Tibial nerve (tissue), 3 donors: ENCODE results near the gene TBRG1.

Experiments used
- CTCF ChIP-seq, 5 experiments: fragments of 200-600 bp in 3 of 5; fragments of 450-650 bp in 2 of 5; sonication (generic) in 3 of 5; IDR thresholded peaks; one replicate each; pipeline ENCODE4 v1.5.1; 2016 to 2019; ENCODE audit warnings: antibody characterized with exemption in 5 of 5, mild to moderate bottlenecking in 3 of 5, moderate library complexity in 2 of 5
- POLR2A ChIP-seq, 2 donors: fragments of 450-650 bp; IDR thresholded peaks; one replicate each; pipeline ENCODE4 v1.6.1; 2017; ENCODE audit warnings: antibody characterized with exemption in 2 of 2, mild to moderate bottlenecking in 2 of 2, moderate library complexity in 2 of 2

DNA sequence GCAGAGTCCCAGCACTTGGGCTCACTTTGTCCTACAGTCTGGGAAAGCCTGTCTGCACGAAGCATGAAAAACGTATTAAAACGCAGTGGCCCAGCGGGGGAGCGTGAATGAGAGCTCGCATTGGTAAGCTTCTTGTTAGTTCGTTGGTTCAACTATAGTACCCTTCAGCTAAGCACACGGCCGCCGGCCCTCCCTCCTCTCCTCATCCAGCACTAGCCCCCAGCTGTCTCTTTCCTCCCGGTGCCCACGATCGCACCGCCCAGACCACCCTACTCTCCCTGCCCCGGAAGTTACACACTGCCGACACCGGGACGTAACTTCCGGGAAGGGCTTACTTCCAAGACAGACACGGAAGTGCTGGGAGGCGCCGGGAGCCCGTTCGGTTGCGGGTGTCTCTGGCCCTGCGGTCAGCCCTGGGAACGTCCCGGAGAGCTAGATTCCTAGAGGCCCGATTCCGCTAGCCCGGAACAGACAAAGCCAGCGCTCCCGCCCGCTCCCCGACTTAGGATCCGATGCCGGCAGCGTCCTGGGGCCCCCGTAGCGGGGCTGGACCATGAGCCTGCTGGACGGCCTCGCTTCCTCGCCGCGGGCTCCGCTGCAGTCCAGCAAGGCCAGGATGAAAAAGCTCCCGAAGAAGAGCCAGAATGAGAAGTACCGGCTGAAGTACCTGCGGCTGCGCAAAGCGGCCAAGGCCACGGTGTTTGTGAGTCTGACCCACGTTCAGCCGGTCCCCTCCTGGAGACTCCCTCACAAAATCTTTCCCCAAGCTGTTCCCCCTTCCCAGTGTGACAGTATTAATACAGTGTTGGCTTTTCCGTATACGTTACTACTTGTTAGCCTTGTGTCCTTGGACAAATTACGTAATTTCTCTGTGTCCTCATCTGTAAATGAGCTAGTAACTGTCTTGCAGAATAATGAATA, at the start of gene TBRG1:
- TF ChIP-seq CTCF (IDR thresholded peaks at IDR 0.05) (peak in 1 of 5 experiments; percentile 25), POLR2A (IDR thresholded peaks at IDR 0.05) (peak; percentile 47 to 81)
